Activated B cell treated with CpG ODN at 0.5 μM for 24 hours (primary cell): ENCODE results near the gene SCN8A. TPM values are rescaled to one million over a fixed set of nuclear protein-coding genes. Genes with fewer than 3 reads are reported as not detected.
"Not testable (repeated sequence)": the region's sequence is repeated elsewhere in the genome, so short reads cannot be mapped to it uniquely, and the experiment has no call there.

ENCODE experiments used
- ATAC-seq: fragments of 200-7000 bp; cut with Tn5 transposase; one replicate; pipeline ENCODE4 v1.10.0; 2021; ENCODE audit warnings: low read depth, mild to moderate bottlenecking, moderate library complexity
- CTCF ChIA-PET: fragments of 350-600 bp; sonication (Branson Sonifier 250); formaldehyde crosslinking; loops from one replicate; lab custom pipeline; 2021; ENCODE audit warnings: antibody characterized with exemption; lab: Charles Lee
- POLR2A ChIA-PET: fragments of 350-600 bp; sonication (Branson Sonifier 250); formaldehyde crosslinking; loops from one replicate; lab custom pipeline; 2021; ENCODE audit warnings: antibody characterized with exemption; lab: Charles Lee
- DNase-seq: peaks from one replicate; pipeline ENCODE4 v3.0.0; 2022
- H3K27ac Mint-ChIP-seq: one replicate; pipeline ENCODE4 v1.8.0; 2020; ENCODE audit warnings: mixed read lengths
- H3K27me3 Mint-ChIP-seq: one replicate; pipeline ENCODE4 v1.8.0; 2021; ENCODE audit warnings: mixed read lengths
- H3K36me3 Mint-ChIP-seq: one replicate; pipeline ENCODE4 v1.8.0; 2021; ENCODE audit warnings: low read depth, mixed read lengths
- H3K4me1 Mint-ChIP-seq: one replicate; pipeline ENCODE4 v1.8.0; 2021; ENCODE audit warnings: mixed read lengths
- H3K4me3 Mint-ChIP-seq: one replicate; pipeline ENCODE4 v1.8.0; 2020; ENCODE audit warnings: mild to moderate bottlenecking, mixed read lengths
- H3K9me3 Mint-ChIP-seq: one replicate; pipeline ENCODE4 v1.8.0; 2020; ENCODE audit warnings: mixed read lengths
- CTCF ChIP-seq: fragments of 200-600 bp; IDR thresholded peaks from one replicate; pipeline ENCODE4 v1.8.0; 2022; ENCODE audit warnings: antibody characterized with exemption, mild to moderate bottlenecking
- intact Hi-C: fragments of 100-400 bp; cut with micrococcal nuclease; formaldehyde crosslinking; loops from one replicate; pipeline ENCODE4 v1.15.1; 2024
- total RNA-seq: library from RNA; stranded (reverse); gene quantifications from 2 replicates; pipeline ENCODE4 v1.2.3, GENCODE V29; 2022

Gene SCN8A
- total RNA-seq, 1 donor from 2014 or later, result 0.86 TPM

GRCh38 chr12:51601241-51601640, 10.2 kb downstream of the SCN8A start:
- no peak for ATAC-seq
- POLR2A ChIA-PET, result no interaction called here

GRCh38 chr12:51605896-51606295, 14.9 kb downstream of the SCN8A start:
- ATAC-seq, POLR2A ChIA-PET, DNase-seq, H3K4me3 Mint-ChIP-seq, H3K36me3 Mint-ChIP-seq, CTCF ChIA-PET, intact Hi-C loops, H3K27ac Mint-ChIP-seq, H3K4me1 Mint-ChIP-seq: not testable (repeated sequence)
- H3K27me3 Mint-ChIP-seq, result peaks cover 35% of the 10 kb centered on the region
- peaks cover 11% of the 10 kb centered on the region for H3K9me3 Mint-ChIP-seq

More at GRCh38 chr12:51601241-51601640, 10.2 kb downstream of the SCN8A start:
- no peak for DNase-seq
- Mint-ChIP-seq H3K36me3 (no peaks in the 10 kb centered on the region), H3K4me1 (no peaks in the 10 kb centered on the region), H3K4me3 (no peak overlapping the region), H3K9me3 (peaks cover under 1% of the 10 kb centered on the region), H3K27me3 (peaks cover 32% of the 10 kb centered on the region), H3K27ac (no peak overlapping the region)
- intact Hi-C loops, result no loop called here
- TF ChIP-seq CTCF, result no peak
- CTCF ChIA-PET, result no interaction called here

GRCh38 chr12:51607197-51607596, 16.2 kb downstream of the SCN8A start:
- DNase-seq, H3K36me3 Mint-ChIP-seq, H3K27ac Mint-ChIP-seq, H3K4me1 Mint-ChIP-seq, H3K4me3 Mint-ChIP-seq, intact Hi-C loops, POLR2A ChIA-PET, CTCF ChIA-PET, ATAC-seq: not testable (repeated sequence)
- H3K9me3 Mint-ChIP-seq, result peaks cover 11% of the 10 kb centered on the region
- H3K27me3 Mint-ChIP-seq, result peaks cover 32% of the 10 kb centered on the region

GRCh38 chr12:51620448-51620847, 29.4 kb downstream of the SCN8A start:
- H3K9me3 Mint-ChIP-seq, result peaks cover 5% of the 10 kb centered on the region
- ATAC-seq (no peak), DNase-seq (no peak)
- peaks cover 4% of the 10 kb centered on the region for H3K36me3 Mint-ChIP-seq
- no peak for TF ChIP-seq CTCF
- H3K27me3 Mint-ChIP-seq, result peaks cover 19% of the 10 kb centered on the region
- no peak overlapping the region for H3K27ac Mint-ChIP-seq
- ChIA-PET CTCF (no interaction called here), POLR2A (no interaction called here)
- no peaks in the 10 kb centered on the region for H3K4me1 Mint-ChIP-seq
- intact Hi-C loops, result no loop called here
- H3K4me3 Mint-ChIP-seq, result no peak overlapping the region

- H3K36me3 Mint-ChIP-seq, result peaks cover 4% of the 10 kb centered on the region
- no peak overlapping the region for H3K27ac Mint-ChIP-seq
- H3K4me1 Mint-ChIP-seq, result no peaks in the 10 kb centered on the region
- intact Hi-C loops, result no loop called here
- CTCF ChIA-PET, result no interaction called here
- no peak for DNase-seq
- POLR2A ChIA-PET, result no interaction called here
- no peak overlapping the region for H3K4me3 Mint-ChIP-seq
- no peak for ATAC-seq
- no peak for TF ChIP-seq CTCF
- H3K27me3 Mint-ChIP-seq, result peaks cover 28% of the 10 kb centered on the region
- peaks cover 5% of the 10 kb centered on the region for H3K9me3 Mint-ChIP-seq
Measured at GRCh38 chr12:51621156-51621922, 30.3 kb downstream of the SCN8A start.

- intact Hi-C loops, result no loop called here
- Mint-ChIP-seq H3K27me3 (peaks cover 23% of the 10 kb centered on the region), H3K27ac (no peak overlapping the region), H3K9me3 (no peaks in the 10 kb centered on the region), H3K36me3 (no peaks in the 10 kb centered on the region), H3K4me1 (no peaks in the 10 kb centered on the region), H3K4me3 (no peak overlapping the region)
- POLR2A ChIA-PET, result no interaction called here
- TF ChIP-seq CTCF, result no peak
- no peak for DNase-seq
- CTCF ChIA-PET, result no interaction called here
- no peak for ATAC-seq
Measured at GRCh38 chr12:51622564-51622963, 31.5 kb downstream of the SCN8A start.
